Natural killer cell (primary cell): ENCODE measurements around the gene CEP41. TPM values are rescaled to one million over a fixed set of nuclear protein-coding genes. Genes with fewer than 3 reads are reported as not detected.

ENCODE experiments used
- ATAC-seq, 3 donors: fragments of 150-1000 bp in 2 of 3; fragments of 200-7000 bp in 1 of 3; cut with Tn5 transposase; 1 replicate in 1 of 3; 2 replicates in 2 of 3; pipeline ENCODE4 v1.10.0; 2021; ENCODE audit warnings: mild to moderate bottlenecking in 2 of 3, moderate library complexity in 2 of 3
- DNase-seq, 2 donors: peaks; one replicate each; pipeline versions ENCODE4 v3.0.0 to v3.0.0-alpha.2; 2013 to 2021; ENCODE audit warnings: mixed read lengths in 1 of 2
- H3K27ac ChIP-seq: one replicate; pipeline ENCODE4 v1.5.1; 2013; ENCODE audit warnings: mild to moderate bottlenecking, low read length
- H3K27me3 ChIP-seq: one replicate; pipeline ENCODE4 v1.6.1; 2013; ENCODE audit warnings: low read length; ENCODE audit not compliant: control insufficient read depth, insufficient read depth
- H3K36me3 ChIP-seq: one replicate; pipeline ENCODE4 v1.6.1; 2013; ENCODE audit warnings: low read length; ENCODE audit not compliant: control insufficient read depth, insufficient read depth
- H3K4me1 ChIP-seq: one replicate; pipeline ENCODE4 v1.6.1; 2013; ENCODE audit warnings: low read length; ENCODE audit not compliant: control insufficient read depth, insufficient read depth
- H3K4me3 ChIP-seq: one replicate; pipeline ENCODE4 v1.5.1; 2013; ENCODE audit warnings: low read length
- H3K9me3 ChIP-seq: one replicate; pipeline ENCODE4 v1.6.1; 2013; ENCODE audit warnings: low read length; ENCODE audit not compliant: control insufficient read depth, insufficient read depth
- H3K27ac Mint-ChIP-seq, 2 donors: one replicate each; pipeline ENCODE4 v1.8.0; 2022; ENCODE audit warnings: mild to moderate bottlenecking in 2 of 2, mixed read lengths in 2 of 2, moderate library complexity in 1 of 2
- H3K27me3 Mint-ChIP-seq, 2 donors: one replicate each; pipeline ENCODE4 v1.8.0; 2022; ENCODE audit warnings: low read depth in 2 of 2, mixed read lengths in 2 of 2
- H3K36me3 Mint-ChIP-seq: one replicate; pipeline ENCODE4 v1.8.0; 2022; ENCODE audit warnings: mixed read lengths
- H3K4me1 Mint-ChIP-seq, 2 donors: one replicate each; pipeline ENCODE4 v1.8.0; 2022; ENCODE audit warnings: mixed read lengths in 2 of 2
- H3K4me3 Mint-ChIP-seq: one replicate; pipeline ENCODE4 v1.8.0; 2022; ENCODE audit warnings: mild to moderate bottlenecking, moderate library complexity, mixed read lengths
- H3K9me3 Mint-ChIP-seq, 2 donors: one replicate each; pipeline ENCODE4 v1.8.0; 2022; ENCODE audit warnings: mixed read lengths in 2 of 2
- WGBS: methylation state at CpG from one replicate; pipeline ENCODE4 v1.1.7; 2013; ENCODE audit warnings: missing lambda C conversion rate; ENCODE audit not compliant: insufficient coverage; 5-methylcytosine and 5-hydroxymethylcytosine counted together
- intact Hi-C: fragments of 100-400 bp; cut with micrococcal nuclease; formaldehyde crosslinking; loops from one replicate; pipeline ENCODE4 v1.14.2; 2022
- total RNA-seq, 4 donors: library from RNA; stranded (reverse); fragments of 120-200 nt in 1 of 4; gene quantifications; one replicate each; pipeline versions ENCODE4 v1.2.3 to v1.2.4, GENCODE V29; 2013 to 2022
- TF ChIP-seq, protein P1 (sequence below): fragments of 200-600 bp; IDR thresholded peaks from one replicate; pipeline ENCODE4 v1.8.0; 2022; ENCODE audit warnings: antibody characterized with exemption

Gene CEP41
- total RNA-seq, 3 donors from 2014 or later (not counting 1 experiment from before 2014, with no cell fraction given), result 8.7 to 14.2 (median 11.2) TPM

DNA sequence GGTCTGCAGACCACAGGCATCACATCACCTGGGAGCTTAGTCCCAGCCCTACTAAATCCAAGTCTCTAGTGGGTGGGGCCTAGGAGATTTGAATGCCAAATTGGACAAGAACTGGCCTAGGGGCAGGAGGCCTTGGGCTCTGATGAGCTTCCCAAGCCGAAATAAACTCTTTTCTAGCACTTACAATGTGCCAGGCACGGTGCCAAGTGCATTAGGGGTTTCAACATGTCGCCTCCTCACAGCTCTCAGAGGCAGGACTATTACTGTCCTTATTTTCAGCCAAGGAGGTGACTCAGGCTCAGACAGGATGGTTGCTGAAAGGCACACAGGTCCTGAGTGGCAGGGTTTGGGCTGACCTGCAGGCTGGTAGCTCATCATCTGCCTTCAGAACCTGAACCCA, 69.8 kb downstream of the CEP41 start:
- Mint-ChIP-seq H3K36me3 (no peaks in the 10 kb centered on the region), H3K4me1 (peaks cover 0 to 13% of the 10 kb centered on the region in 2 donors), H3K27ac (no peak overlapping the region), H3K9me3 (no peaks in the 10 kb centered on the region), H3K27me3 (no peaks in the 10 kb centered on the region), H3K4me3 (no peak overlapping the region)
- Histone ChIP-seq H3K36me3 (no peaks in the 10 kb centered on the region), H3K4me1 (no peaks in the 10 kb centered on the region), H3K9me3 (peaks cover 6% of the 10 kb centered on the region), H3K4me3 (no peak overlapping the region), H3K27ac (no peak overlapping the region), H3K27me3 (no peaks in the 10 kb centered on the region)
- no peak for DNase-seq
- TF ChIP-seq, protein P1, sequence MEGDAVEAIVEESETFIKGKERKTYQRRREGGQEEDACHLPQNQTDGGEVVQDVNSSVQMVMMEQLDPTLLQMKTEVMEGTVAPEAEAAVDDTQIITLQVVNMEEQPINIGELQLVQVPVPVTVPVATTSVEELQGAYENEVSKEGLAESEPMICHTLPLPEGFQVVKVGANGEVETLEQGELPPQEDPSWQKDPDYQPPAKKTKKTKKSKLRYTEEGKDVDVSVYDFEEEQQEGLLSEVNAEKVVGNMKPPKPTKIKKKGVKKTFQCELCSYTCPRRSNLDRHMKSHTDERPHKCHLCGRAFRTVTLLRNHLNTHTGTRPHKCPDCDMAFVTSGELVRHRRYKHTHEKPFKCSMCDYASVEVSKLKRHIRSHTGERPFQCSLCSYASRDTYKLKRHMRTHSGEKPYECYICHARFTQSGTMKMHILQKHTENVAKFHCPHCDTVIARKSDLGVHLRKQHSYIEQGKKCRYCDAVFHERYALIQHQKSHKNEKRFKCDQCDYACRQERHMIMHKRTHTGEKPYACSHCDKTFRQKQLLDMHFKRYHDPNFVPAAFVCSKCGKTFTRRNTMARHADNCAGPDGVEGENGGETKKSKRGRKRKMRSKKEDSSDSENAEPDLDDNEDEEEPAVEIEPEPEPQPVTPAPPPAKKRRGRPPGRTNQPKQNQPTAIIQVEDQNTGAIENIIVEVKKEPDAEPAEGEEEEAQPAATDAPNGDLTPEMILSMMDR, result no peak
- intact Hi-C loops, result no loop called here
- ATAC-seq, result no peak
- WGBS, result 89% methylated on average over 3 of the region's 3 CpGs

DNA sequence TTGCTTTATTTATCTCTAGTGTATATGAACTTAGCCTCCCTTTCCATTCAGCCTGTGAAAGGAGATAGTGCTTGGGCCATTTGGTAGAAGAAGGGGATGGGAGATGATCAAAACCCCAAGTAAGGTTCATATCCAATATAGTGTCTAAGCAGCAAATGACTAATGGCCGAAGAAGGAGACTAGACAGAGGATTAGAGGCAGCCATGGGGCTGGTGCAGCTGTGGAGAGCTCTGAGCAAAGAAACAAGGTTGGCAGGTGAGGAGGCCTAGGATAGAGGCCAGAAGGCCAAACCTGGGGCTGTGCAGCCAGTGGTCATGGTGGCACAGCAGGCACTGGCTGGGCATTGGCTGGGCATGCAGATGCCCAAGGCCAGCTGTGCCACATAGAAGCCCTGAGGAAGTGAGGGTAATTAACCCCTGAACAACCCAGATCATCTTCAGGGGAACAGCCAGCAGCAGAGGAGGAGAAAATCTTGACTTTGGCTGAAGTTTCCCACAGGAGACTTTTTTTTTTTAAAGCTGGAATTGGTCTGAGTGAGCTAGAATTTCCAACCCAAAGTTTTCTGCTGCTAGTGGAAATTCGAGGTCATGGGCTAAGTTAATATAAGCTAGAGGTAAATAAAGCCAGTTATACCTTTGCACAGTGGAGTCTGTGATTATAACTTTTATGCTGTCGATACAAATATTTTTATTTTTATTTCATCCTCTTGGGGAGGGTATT, 70.8 kb downstream of the CEP41 start:
- H3K27me3 ChIP-seq, result no peaks in the 10 kb centered on the region
- intact Hi-C loops, result no loop called here
- Mint-ChIP-seq H3K27me3 (no peaks in the 10 kb centered on the region), H3K4me1 (peaks cover 0 to 13% of the 10 kb centered on the region in 2 donors), H3K36me3 (no peaks in the 10 kb centered on the region), H3K9me3 (no peaks in the 10 kb centered on the region), H3K27ac (peak overlapping the region in 1 of 2 donors; percentile 6), H3K4me3 (no peak overlapping the region)
- no peaks in the 10 kb centered on the region for H3K36me3 ChIP-seq
- no peaks in the 10 kb centered on the region for H3K4me1 ChIP-seq
- ATAC-seq (no peak), DNase-seq (no peak)
- WGBS, result 57% methylated on average over 2 of the region's 3 CpGs
- no peak overlapping the region for H3K4me3 ChIP-seq
- H3K9me3 ChIP-seq, result no peaks in the 10 kb centered on the region
- H3K27ac ChIP-seq, result no peak overlapping the region
- TF ChIP-seq, protein P1, result no peak

DNA sequence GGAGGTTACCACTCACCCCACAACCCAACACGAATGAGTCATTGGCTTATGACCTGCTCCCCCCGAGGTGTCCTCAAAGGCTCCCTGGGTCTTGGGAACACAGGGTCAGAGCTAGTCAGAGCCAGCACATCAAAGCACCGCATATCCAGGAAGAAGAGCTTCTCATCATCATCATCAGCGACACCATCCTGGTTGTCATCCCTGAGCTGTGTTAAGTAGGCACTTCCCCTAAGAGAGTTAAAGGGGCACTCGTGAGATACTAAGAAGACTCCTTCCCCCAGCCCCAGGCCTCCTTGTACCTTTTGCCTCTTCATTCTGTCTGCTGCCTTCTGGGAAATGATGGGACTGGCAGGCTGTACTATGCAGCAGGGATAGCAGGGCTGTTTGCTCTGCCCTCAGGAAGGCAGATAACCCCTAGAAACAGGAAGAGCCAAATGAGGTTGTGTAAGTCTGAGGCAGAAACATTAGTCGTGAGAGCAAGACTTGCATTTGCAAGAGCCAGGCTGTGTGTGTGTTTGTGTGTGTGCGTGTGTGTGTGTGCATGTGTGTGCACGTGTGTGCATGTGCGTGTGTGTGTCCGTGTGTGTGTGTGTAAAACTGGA, 71.6 kb downstream of the CEP41 start:
- H3K9me3 Mint-ChIP-seq, result no peaks in the 10 kb centered on the region
- no peak overlapping the region for H3K4me3 Mint-ChIP-seq
- H3K36me3 ChIP-seq, result no peaks in the 10 kb centered on the region
- H3K4me3 ChIP-seq, result no peak overlapping the region
- ATAC-seq, result no peak
- no peaks in the 10 kb centered on the region for H3K27me3 Mint-ChIP-seq
- no peak overlapping the region for H3K27ac ChIP-seq
- intact Hi-C loops, result no loop called here
- peak overlapping the region in 1 of 2 donors; percentile 6 for H3K27ac Mint-ChIP-seq
- H3K9me3 ChIP-seq, result no peaks in the 10 kb centered on the region
- peak in 1 of 2 donors; percentile 38 for DNase-seq
- H3K4me1 Mint-ChIP-seq, result peaks cover 0 to 13% of the 10 kb centered on the region in 2 donors
- no peaks in the 10 kb centered on the region for H3K36me3 Mint-ChIP-seq
- 52% methylated on average over 10 of the region's 10 CpGs for WGBS
- no peaks in the 10 kb centered on the region for H3K27me3 ChIP-seq
- TF ChIP-seq, protein P1, result no peak
- no peaks in the 10 kb centered on the region for H3K4me1 ChIP-seq
